Esophagus muscularis mucosa (tissue), 4 donors: ENCODE measurements around the gene SEC24B.

ENCODE experiments used
- CTCF ChIP-seq, 3 experiments: fragments of 200-600 bp in 2 of 3; fragments of 450-650 bp in 1 of 3; sonication (generic) in 2 of 3; IDR thresholded peaks; one replicate each; pipeline ENCODE4 v1.5.1; 2017 to 2019; ENCODE audit warnings: antibody characterized with exemption in 3 of 3, mild to moderate bottlenecking in 2 of 3, moderate library complexity in 1 of 3
- EP300 ChIP-seq: sonication (generic); formaldehyde crosslinking; IDR thresholded peaks from one replicate; pipeline ENCODE4 v1.6.1; 2017; ENCODE audit warnings: antibody characterized with exemption
- POLR2A ChIP-seq: fragments of 450-650 bp; IDR thresholded peaks from one replicate; pipeline ENCODE4 v1.6.1; 2017; ENCODE audit warnings: antibody characterized with exemption, moderate library complexity, mild to moderate bottlenecking, low read depth
- POLR2AphosphoS5 ChIP-seq, 2 donors: sonication (generic); formaldehyde crosslinking; IDR thresholded peaks; one replicate each; pipeline ENCODE4 v1.6.1; 2017; ENCODE audit warnings: antibody characterized with exemption in 2 of 2

GRCh38 chr4:109425405-109425804, 8.2 kb upstream of the SEC24B start:
- TF ChIP-seq CTCF (IDR thresholded peaks at IDR 0.05), result no peak
- TF ChIP-seq POLR2A, result no peak
- no peak for TF ChIP-seq EP300
- TF ChIP-seq POLR2AphosphoS5 (IDR thresholded peaks at IDR 0.05), result no peak
